Thyroid gland (tissue), 4 donors: ENCODE data around the gene TSPAN17.

ENCODE experiments used
- CTCF ChIP-seq, 6 experiments: fragments of 200-600 bp in 3 of 6; fragments of 450-650 bp in 3 of 6; sonication (generic) in 3 of 6; IDR thresholded peaks; one replicate each; pipeline ENCODE4 v1.5.1; 2016 to 2019; ENCODE audit warnings: antibody characterized with exemption in 6 of 6, mild to moderate bottlenecking in 2 of 6, inconsistent platforms in 1 of 6, moderate library complexity in 1 of 6
- POLR2A ChIP-seq, 2 donors: fragments of 450-650 bp; IDR thresholded peaks; one replicate each; pipeline ENCODE4 v1.6.1; 2017; ENCODE audit warnings: antibody characterized with exemption in 2 of 2, mild to moderate bottlenecking in 2 of 2, moderate library complexity in 1 of 2

- TF ChIP-seq CTCF (IDR thresholded peaks at IDR 0.05) (no peak), POLR2A (IDR thresholded peaks at IDR 0.05) (no peak)
These were observed 11.7 kb downstream of the TSPAN17 start for GRCh38 chr5:176658817-176659511.
